Measurements from ENCODE around the gene KLK1. TPM values are rescaled to one million over a fixed set of nuclear protein-coding genes. Genes with fewer than 3 reads are reported as not detected.
"Not testable (repeated sequence)": the region's sequence is repeated elsewhere in the genome, so short reads cannot be mapped to it uniquely, and the experiment has no call there.

The KLK1 gene
- total RNA-seq, 1 donor from 2014 or later = not detected

GRCh38 chr19:50785329-50785728 is 38.3 kb downstream of the KLK1 start:
- no peaks in the 10 kb centered on the region for H3K36me3 ChIP-seq
- no peaks in the 10 kb centered on the region for H3K4me1 ChIP-seq
- H3K27ac ChIP-seq = no peak overlapping the region
- DNase-seq (ENCODE audit: low spot score in 2 of 2) = no peak
- no peaks in the 10 kb centered on the region for H3K9me3 ChIP-seq
- intact Hi-C loops (cut with DNase I) = no loop called here
- H3K4me3 ChIP-seq = no peak overlapping the region
- TF ChIP-seq CTCF (IDR thresholded peaks at IDR 0.05) = no peak
- H3K27me3 ChIP-seq = no peaks in the 10 kb centered on the region

GRCh38 chr19:50784710-50785109 is 38.9 kb downstream of the KLK1 start:
- Histone ChIP-seq H3K4me3 (no peak overlapping the region), H3K9me3 (no peaks in the 10 kb centered on the region), H3K27me3 (no peaks in the 10 kb centered on the region), H3K36me3 (no peaks in the 10 kb centered on the region), H3K4me1 (no peaks in the 10 kb centered on the region), H3K27ac (no peak overlapping the region)
- no peak for TF ChIP-seq CTCF (IDR thresholded peaks at IDR 0.05)
- intact Hi-C loops (cut with DNase I) = no loop called here
- DNase-seq (ENCODE audit: low spot score in 2 of 2) = no peak

- DNase-seq (ENCODE audit: low spot score in 2 of 2); H3K4me1 ChIP-seq; H3K9me3 ChIP-seq; H3K27ac ChIP-seq; H3K4me3 ChIP-seq; H3K27me3 ChIP-seq; H3K36me3 ChIP-seq: not testable (repeated sequence)
- intact Hi-C loops (cut with DNase I) = loop anchor here (1.0 to 2.0 kb wide), 2 partner anchors 414 to 427 kb away; no protein-coding TSS in a partner anchor
Observed at GRCh38 chr19:50783848-50784152, 39.8 kb downstream of the KLK1 start.

- no peaks in the 10 kb centered on the region for H3K36me3 ChIP-seq
- no peaks in the 10 kb centered on the region for H3K9me3 ChIP-seq
- H3K27me3 ChIP-seq = peaks cover 7% of the 10 kb centered on the region
- no peak overlapping the region for H3K4me3 ChIP-seq
- intact Hi-C loops (cut with DNase I) = no loop called here
- H3K27ac ChIP-seq = no peak overlapping the region
- DNase-seq (ENCODE audit: low spot score in 2 of 2) = no peak
- no peaks in the 10 kb centered on the region for H3K4me1 ChIP-seq
- TF ChIP-seq CTCF (IDR thresholded peaks at IDR 0.05) = no peak
Observed at GRCh38 chr19:50780753-50781435, 42.7 kb downstream of the KLK1 start.

- no peak for TF ChIP-seq CTCF (IDR thresholded peaks at IDR 0.05)
- Histone ChIP-seq H3K4me1 (no peaks in the 10 kb centered on the region), H3K27me3 (peaks cover 7% of the 10 kb centered on the region), H3K36me3 (no peaks in the 10 kb centered on the region), H3K27ac (no peak overlapping the region), H3K9me3 (no peaks in the 10 kb centered on the region), H3K4me3 (no peak overlapping the region)
- DNase-seq (ENCODE audit: low spot score in 2 of 2) = no peak
- intact Hi-C loops (cut with DNase I) = no loop called here
Observed at GRCh38 chr19:50779504-50780457, 43.8 kb downstream of the KLK1 start.

GRCh38 chr19:50778906-50779430 is 44.6 kb downstream of the KLK1 start:
- intact Hi-C loops (cut with DNase I) = no loop called here
- no peak for DNase-seq (ENCODE audit: low spot score in 2 of 2)
- no peak overlapping the region for H3K27ac ChIP-seq
- TF ChIP-seq CTCF (IDR thresholded peaks at IDR 0.05) = no peak
- H3K4me3 ChIP-seq = no peak overlapping the region
- H3K27me3 ChIP-seq = peaks cover 7% of the 10 kb centered on the region
- no peaks in the 10 kb centered on the region for H3K9me3 ChIP-seq
- no peaks in the 10 kb centered on the region for H3K4me1 ChIP-seq
- H3K36me3 ChIP-seq = no peaks in the 10 kb centered on the region
